ENCODE measurements around the gene PARL.

DNA sequence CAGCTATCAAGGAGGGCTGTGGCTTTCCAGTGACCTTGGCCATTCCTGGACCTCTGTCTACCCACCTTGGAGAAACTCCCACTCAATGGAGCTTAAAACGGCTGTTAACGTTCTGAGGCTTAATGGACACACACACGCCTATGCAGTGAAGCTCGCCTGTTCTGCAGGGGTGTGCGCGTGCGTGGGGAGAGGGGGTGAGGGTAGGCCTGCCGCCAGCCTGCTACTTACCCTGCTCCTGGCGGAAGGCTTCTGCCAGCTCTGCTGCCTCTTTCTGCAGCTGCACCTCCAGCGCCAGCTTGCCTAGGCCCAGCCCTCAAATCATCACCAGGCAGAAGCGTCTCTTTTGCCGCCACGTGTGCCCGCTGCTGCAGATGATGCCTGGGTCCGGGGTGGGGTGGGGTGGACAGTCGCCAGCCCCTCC, 23.2 kb upstream of the PARL start:
- TF ChIP-seq POLR2A (IDR thresholded peaks at IDR 0.05) = no peak
- TF ChIP-seq, protein P1, sequence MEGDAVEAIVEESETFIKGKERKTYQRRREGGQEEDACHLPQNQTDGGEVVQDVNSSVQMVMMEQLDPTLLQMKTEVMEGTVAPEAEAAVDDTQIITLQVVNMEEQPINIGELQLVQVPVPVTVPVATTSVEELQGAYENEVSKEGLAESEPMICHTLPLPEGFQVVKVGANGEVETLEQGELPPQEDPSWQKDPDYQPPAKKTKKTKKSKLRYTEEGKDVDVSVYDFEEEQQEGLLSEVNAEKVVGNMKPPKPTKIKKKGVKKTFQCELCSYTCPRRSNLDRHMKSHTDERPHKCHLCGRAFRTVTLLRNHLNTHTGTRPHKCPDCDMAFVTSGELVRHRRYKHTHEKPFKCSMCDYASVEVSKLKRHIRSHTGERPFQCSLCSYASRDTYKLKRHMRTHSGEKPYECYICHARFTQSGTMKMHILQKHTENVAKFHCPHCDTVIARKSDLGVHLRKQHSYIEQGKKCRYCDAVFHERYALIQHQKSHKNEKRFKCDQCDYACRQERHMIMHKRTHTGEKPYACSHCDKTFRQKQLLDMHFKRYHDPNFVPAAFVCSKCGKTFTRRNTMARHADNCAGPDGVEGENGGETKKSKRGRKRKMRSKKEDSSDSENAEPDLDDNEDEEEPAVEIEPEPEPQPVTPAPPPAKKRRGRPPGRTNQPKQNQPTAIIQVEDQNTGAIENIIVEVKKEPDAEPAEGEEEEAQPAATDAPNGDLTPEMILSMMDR (IDR thresholded peaks at IDR 0.05) = no peak

Measured in heart left ventricle (tissue), 13 donors.